Right lobe of liver (tissue), 4 donors: ENCODE measurements around the gene HESX1.

Source experiments
- CTCF ChIP-seq, 4 donors: fragments of 200-600 bp in 3 of 4; fragments of 450-650 bp in 1 of 4; IDR thresholded peaks; one replicate each; pipeline versions ENCODE4 v1.5.1 to v1.8.0; 2016 to 2022; ENCODE audit warnings: antibody characterized with exemption in 4 of 4, mild to moderate bottlenecking in 2 of 4
- POLR2A ChIP-seq: fragments of 450-650 bp; IDR thresholded peaks from one replicate; pipeline ENCODE4 v1.6.1; 2017; ENCODE audit warnings: antibody characterized with exemption, mild to moderate bottlenecking
- donor health status: DM: no; HTN: no; CAD: no.
- donor health status: DM: no; HTN: no; CAD: no.
- donor health status: DM: no; HTN: yes; CAD: no.

GRCh38 chr3:57184526-57184925 lies 15.3 kb downstream of the HESX1 start:
- TF ChIP-seq POLR2A (no peak), CTCF (IDR thresholded peaks at IDR 0.05) (no peak)
